H1 (cell line): ENCODE data around the gene SERPINA1. TPM values are rescaled to one million over a fixed set of nuclear protein-coding genes. Genes with fewer than 3 reads are reported as not detected.

Experiments used
- ASH2L ChIP-seq: fragments of 200-600, 300-600 bp; sonication (generic); IDR thresholded peaks from one replicate; pipeline ENCODE4 v1.7.1; 2017; ENCODE audit warnings: low read length
- CEBPB ChIP-seq: IDR thresholded peaks from 2 replicates; pipeline ENCODE4 v1.6.1; 2012; ENCODE audit warnings: low read depth, low read length
- CHD7 ChIP-seq: fragments of 300-600 bp; sonication (generic); IDR thresholded peaks from 2 replicates; pipeline ENCODE4 v1.7.1; 2012; ENCODE audit warnings: low read length, moderate library complexity, mild to moderate bottlenecking, inconsistent platforms; ENCODE audit not compliant: insufficient replicate concordance
- CTBP2 ChIP-seq: IDR thresholded peaks from 2 replicates; pipeline ENCODE4 v1.7.0; 2011; ENCODE audit warnings: borderline replicate concordance, mild to moderate bottlenecking, moderate library complexity, mixed read lengths, low read length; ENCODE audit not compliant: insufficient read depth, insufficient read length
- HDAC2 ChIP-seq, 2 experiments: fragments of 300-600 bp in 1 of 2; sonication (generic) in 1 of 2; IDR thresholded peaks; 2 replicates each; pipeline ENCODE4 v1.6.1; 2011 to 2012; ENCODE audit warnings: low read depth in 2 of 2, low read length in 2 of 2, mild to moderate bottlenecking in 2 of 2, moderate library complexity in 2 of 2, borderline replicate concordance in 1 of 2, inconsistent platforms in 1 of 2
- JUN ChIP-seq: IDR thresholded peaks from 2 replicates; pipeline ENCODE4 v1.6.1; 2011; ENCODE audit warnings: low read depth, mild to moderate bottlenecking, improper control_type of control experiment, low read length
- NANOG ChIP-seq: IDR thresholded peaks from 2 replicates; pipeline ENCODE4 v1.6.1; 2011; ENCODE audit warnings: low read length, low read depth, mild to moderate bottlenecking, inconsistent platforms; ENCODE audit not compliant: insufficient read depth, poor library complexity, severe bottlenecking
- polyA plus RNA-seq, 7 experiments: library from polyadenylated mRNA; depleted of rRNA in 3 of 7; stranded (reverse) in 5 of 7; unstranded in 2 of 7; fragments of >200 nt in 5 of 7; fragments of 200-250 nt in 2 of 7; gene quantifications; 1 replicate in 5 of 7; 2 replicates in 1 of 7; 4 replicates in 1 of 7; pipeline versions ENCODE4 v1.2.1 to v1.2.3, GENCODE V29; 2011 to 2013; ENCODE audit warnings: missing spikeins in 2 of 7, mixed read lengths in 2 of 7
- total RNA-seq: library from RNA; stranded (reverse); fragmentation: NEBNext Ultra II Directional; extraction: Animal tissue kit (Norgen Biotek cat#: 25700); gene quantifications from 2 replicates; pipeline ENCODE4 v1.2.1, GENCODE V29; 2021

SERPINA1 gene
- total and polyA plus RNA-seq, 2 of the 8 experiments (the other 6 are each of a cell fraction or from before 2014, with no cell fraction given), result 0.08 TPM; not detected in 1

- TF ChIP-seq CHD7, result no peak
- TF ChIP-seq JUN, result no peak
- TF ChIP-seq NANOG, result no peak
- no peak for TF ChIP-seq HDAC2 (IDR thresholded peaks at IDR 0.05; ENCODE audit: borderline replicate concordance in 1 of 2, low read depth in 2 of 2, low read length in 2 of 2)
- TF ChIP-seq ASH2L, result no peak
- TF ChIP-seq CTBP2, result no peak
- no peak; the same call in 1 of the 2 replicates for TF ChIP-seq CEBPB
Measured at GRCh38 chr14:94394581-94395207, 6.3 kb upstream of the SERPINA1 start (continued).
